Activated naive CD8-positive, alpha-beta T cell (primary cell): Measurements from ENCODE around the gene HCN2.
A peak's percentile ranks its signal among the peaks of the same experiment; 100 is the strongest.
"Not testable (repeated sequence)": the region's sequence is repeated elsewhere in the genome, so short reads cannot be mapped to it uniquely, and the experiment has no call there.

Experiments used
- H3K27ac Mint-ChIP-seq: one replicate; pipeline ENCODE4 v1.8.0; 2021; ENCODE audit warnings: mixed read lengths
- H3K27me3 Mint-ChIP-seq: one replicate; pipeline ENCODE4 v1.8.0; 2021; ENCODE audit warnings: mixed read lengths
- H3K36me3 Mint-ChIP-seq: one replicate; pipeline ENCODE4 v1.8.0; 2021; ENCODE audit warnings: mixed read lengths
- H3K4me1 Mint-ChIP-seq: one replicate; pipeline ENCODE4 v1.8.0; 2021; ENCODE audit warnings: low read depth, mixed read lengths
- H3K4me3 Mint-ChIP-seq: one replicate; pipeline ENCODE4 v1.8.0; 2021; ENCODE audit warnings: mild to moderate bottlenecking, mixed read lengths
- H3K9me3 Mint-ChIP-seq: one replicate; pipeline ENCODE4 v1.8.0; 2021; ENCODE audit warnings: low read depth, mixed read lengths

HCN2 gene

GRCh38 chr19:613732-614567 lies 24.3 kb downstream of the HCN2 start:
- Mint-ChIP-seq H3K4me1 (peaks cover 15% of the 10 kb centered on the region), H3K36me3 (peaks cover 2% of the 10 kb centered on the region), H3K9me3 (no peaks in the 10 kb centered on the region), H3K4me3 (no peak overlapping the region), H3K27me3 (no peaks in the 10 kb centered on the region), H3K27ac (no peak overlapping the region)

DNA sequence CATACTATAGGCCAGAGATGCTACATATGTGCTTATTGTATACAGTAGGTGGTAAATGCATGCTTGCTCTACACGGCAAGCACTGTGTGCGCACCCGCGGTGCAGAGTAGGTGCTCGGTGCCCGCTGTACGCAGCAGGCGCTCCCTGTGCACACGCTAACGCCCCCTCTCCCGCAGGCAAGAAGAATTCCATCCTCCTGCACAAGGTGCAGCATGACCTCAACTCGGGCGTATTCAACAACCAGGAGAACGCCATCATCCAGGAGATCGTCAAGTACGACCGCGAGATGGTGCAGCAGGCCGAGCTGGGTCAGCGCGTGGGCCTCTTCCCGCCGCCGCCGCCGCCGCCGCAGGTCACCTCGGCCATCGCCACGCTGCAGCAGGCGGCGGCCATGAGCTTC lies 25.9 kb downstream of the HCN2 start:
- peaks cover 13% of the 10 kb centered on the region for H3K4me1 Mint-ChIP-seq
- no peaks in the 10 kb centered on the region for H3K9me3 Mint-ChIP-seq
- no peaks in the 10 kb centered on the region for H3K27me3 Mint-ChIP-seq
- H3K4me3 Mint-ChIP-seq: peak overlapping the region; percentile 76
- H3K27ac Mint-ChIP-seq: peak overlapping the region; percentile 58
- peaks cover 2% of the 10 kb centered on the region for H3K36me3 Mint-ChIP-seq

GRCh38 chr19:616062-616700 lies 26.5 kb downstream of the HCN2 start:
- Mint-ChIP-seq H3K9me3 (no peaks in the 10 kb centered on the region), H3K4me3 (no peak overlapping the region), H3K27me3 (no peaks in the 10 kb centered on the region), H3K4me1 (peaks cover 9% of the 10 kb centered on the region), H3K27ac (no peak overlapping the region), H3K36me3 (peaks cover 2% of the 10 kb centered on the region)

DNA sequence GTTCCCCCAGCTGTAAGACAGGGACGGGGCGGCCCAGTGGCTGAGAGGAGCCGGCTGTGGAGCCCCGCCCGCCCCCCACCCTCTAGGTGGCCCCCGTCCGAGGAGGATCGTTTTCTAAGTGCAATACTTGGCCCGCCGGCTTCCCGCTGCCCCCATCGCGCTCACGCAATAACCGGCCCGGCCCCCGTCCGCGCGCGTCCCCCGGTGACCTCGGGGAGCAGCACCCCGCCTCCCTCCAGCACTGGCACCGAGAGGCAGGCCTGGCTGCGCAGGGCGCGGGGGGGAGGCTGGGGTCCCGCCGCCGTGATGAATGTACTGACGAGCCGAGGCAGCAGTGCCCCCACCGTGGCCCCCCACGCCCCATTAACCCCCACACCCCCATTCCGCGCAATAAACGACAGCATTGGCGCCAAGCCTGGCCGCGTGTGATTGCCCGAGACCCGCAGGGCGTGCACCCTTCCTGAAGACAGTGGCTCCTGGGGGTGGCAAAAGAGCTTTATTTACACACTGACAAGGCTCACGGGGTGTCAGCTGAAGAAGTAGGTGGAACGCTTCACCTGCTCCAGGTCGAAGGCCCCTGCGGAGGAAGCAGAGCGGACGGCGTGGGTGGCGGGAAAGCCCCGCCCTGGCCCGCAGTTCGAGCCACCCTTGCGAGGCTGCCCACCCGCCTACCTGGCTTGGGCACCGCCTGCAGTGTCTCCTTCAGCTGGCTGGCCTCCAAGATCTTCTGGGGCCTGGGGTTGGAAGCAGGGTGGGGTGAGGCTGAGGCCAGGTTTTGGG lies 27.3 kb downstream of the HCN2 start:
- H3K4me3 Mint-ChIP-seq: no peak overlapping the region
- no peaks in the 10 kb centered on the region for H3K9me3 Mint-ChIP-seq

DNA sequence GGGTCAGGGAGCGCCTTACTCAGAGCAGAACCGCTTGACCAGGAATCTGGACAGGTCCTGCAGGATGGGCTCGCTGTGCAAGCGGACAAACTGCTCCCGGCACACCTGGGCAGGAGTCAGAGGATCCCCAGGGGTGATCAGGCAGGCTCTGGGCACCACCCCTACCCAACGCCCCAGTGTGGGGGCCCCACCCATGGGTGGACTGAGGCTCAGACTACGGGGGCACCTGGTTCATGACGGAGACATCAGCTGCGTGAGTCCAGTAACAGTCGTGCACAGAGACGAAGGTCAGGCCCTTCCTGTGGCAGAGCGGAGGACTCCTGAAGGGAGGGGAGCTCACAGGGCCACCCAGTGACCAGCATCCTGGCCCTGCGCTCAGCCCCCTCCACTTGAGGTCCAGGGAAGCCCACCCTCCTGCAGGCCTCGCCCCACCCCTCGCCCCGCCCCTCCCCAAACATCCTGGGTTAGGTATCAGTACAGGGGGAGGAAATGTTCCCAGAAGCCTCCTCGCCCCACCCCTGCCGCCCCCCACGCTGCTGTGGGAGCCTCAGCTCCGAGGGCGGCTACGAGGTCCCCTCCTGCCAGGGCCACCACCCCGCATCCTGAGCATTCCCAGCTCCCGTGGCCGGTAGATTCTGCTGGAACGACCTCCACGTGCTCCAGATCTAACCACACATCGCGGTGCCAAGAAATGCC lies 28.0 kb downstream of the HCN2 start:
- peaks cover 3% of the 10 kb centered on the region for H3K4me1 Mint-ChIP-seq
- no peak overlapping the region for H3K4me3 Mint-ChIP-seq

More for the DNA sequence above, 27.3 kb downstream of the HCN2 start:
- Mint-ChIP-seq H3K27ac (no peak overlapping the region), H3K36me3 (peaks cover 2% of the 10 kb centered on the region), H3K27me3 (no peaks in the 10 kb centered on the region), H3K4me1 (peaks cover 3% of the 10 kb centered on the region)

GRCh38 chr19:618247-618619 lies 28.6 kb downstream of the HCN2 start:
- Mint-ChIP-seq H3K27me3 (no peaks in the 10 kb centered on the region), H3K4me3 (no peak overlapping the region), H3K9me3 (no peaks in the 10 kb centered on the region), H3K36me3 (peaks cover 2% of the 10 kb centered on the region), H3K4me1 (peaks cover 3% of the 10 kb centered on the region), H3K27ac (no peak overlapping the region)

More for the DNA sequence above, 28.0 kb downstream of the HCN2 start:
- Mint-ChIP-seq H3K27ac (no peak overlapping the region), H3K36me3 (peaks cover 2% of the 10 kb centered on the region), H3K9me3 (no peaks in the 10 kb centered on the region), H3K27me3 (no peaks in the 10 kb centered on the region)

DNA sequence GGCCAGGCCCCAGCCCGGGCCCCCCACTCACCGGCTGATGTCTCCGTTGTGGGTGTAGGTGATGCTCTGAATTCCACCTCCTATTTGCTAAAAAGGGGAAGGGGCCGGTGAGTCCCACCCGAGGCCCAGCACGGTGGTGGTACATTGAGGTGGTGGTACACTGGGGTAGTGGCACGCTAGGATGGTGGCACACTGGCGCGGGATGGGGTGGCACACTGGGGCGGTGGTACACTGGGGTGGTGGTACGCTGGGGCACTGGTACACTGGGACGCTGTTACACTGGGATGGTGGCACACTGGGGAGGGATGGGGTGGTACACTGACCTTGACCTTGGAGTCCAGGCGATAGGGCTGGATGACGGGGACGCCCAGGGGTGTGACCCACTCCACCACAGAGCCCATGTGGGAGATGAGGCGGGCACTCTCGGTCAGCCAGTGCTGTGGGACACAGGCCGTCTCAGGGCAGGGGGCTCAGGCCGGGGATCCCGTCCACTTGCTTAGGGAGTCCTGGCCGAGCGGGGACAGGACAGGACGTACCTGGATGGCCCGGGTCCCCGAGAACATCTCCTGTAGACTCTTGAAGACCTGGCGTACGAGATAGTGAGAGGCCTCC lies 29.1 kb downstream of the HCN2 start:
- peaks cover 3% of the 10 kb centered on the region for H3K4me1 Mint-ChIP-seq
- no peak overlapping the region for H3K4me3 Mint-ChIP-seq
- H3K27ac Mint-ChIP-seq: no peak overlapping the region
- no peaks in the 10 kb centered on the region for H3K9me3 Mint-ChIP-seq
- H3K36me3 Mint-ChIP-seq: peaks cover 2% of the 10 kb centered on the region
- no peaks in the 10 kb centered on the region for H3K27me3 Mint-ChIP-seq

GRCh38 chr19:619286-620002 lies 29.8 kb downstream of the HCN2 start:
- peaks cover 2% of the 10 kb centered on the region for H3K36me3 Mint-ChIP-seq
- H3K9me3 Mint-ChIP-seq: no peaks in the 10 kb centered on the region
- H3K27me3 Mint-ChIP-seq: no peaks in the 10 kb centered on the region
- no peak overlapping the region for H3K4me3 Mint-ChIP-seq
- H3K27ac Mint-ChIP-seq: no peak overlapping the region
- peaks cover 3% of the 10 kb centered on the region for H3K4me1 Mint-ChIP-seq

DNA sequence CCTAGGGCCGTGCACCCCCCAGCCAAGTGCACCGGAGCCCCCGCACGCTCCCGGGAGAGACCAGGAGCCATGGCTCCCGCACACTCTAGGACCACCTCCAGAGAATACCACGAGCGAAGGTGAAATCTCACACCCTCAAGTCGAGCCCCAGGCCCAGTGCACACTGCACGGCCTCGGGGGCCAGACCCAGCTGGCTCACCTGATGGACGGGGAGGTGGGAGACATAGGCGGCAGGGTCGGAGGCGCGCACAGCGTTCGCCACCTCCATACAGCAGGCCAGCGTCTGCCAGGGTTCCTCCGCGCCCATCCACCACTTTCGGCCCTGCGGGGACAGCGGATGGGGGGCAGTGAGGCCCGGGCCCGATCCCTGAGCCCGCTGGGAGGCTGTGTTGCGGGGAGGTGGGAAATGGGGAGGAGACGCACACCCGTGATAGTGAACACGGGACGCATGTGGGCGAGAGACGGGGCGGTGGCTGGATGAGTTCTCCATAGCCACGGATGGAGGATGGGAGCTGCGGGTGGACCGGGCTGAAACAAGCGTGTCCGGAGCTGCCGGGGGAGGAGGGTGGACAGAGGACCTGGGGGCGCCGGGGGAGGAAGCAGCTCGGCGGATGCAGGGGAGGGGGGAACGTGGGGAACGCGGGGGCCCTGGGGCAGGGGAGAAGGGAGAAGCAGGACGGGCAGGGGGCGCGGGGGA lies 30.6 kb downstream of the HCN2 start:
- H3K27ac Mint-ChIP-seq: no peak overlapping the region
- H3K4me3 Mint-ChIP-seq: no peak overlapping the region
- no peaks in the 10 kb centered on the region for H3K27me3 Mint-ChIP-seq
- H3K4me1 Mint-ChIP-seq: peaks cover 3% of the 10 kb centered on the region
- H3K9me3 Mint-ChIP-seq: no peaks in the 10 kb centered on the region
- H3K36me3 Mint-ChIP-seq: peaks cover 2% of the 10 kb centered on the region

DNA sequence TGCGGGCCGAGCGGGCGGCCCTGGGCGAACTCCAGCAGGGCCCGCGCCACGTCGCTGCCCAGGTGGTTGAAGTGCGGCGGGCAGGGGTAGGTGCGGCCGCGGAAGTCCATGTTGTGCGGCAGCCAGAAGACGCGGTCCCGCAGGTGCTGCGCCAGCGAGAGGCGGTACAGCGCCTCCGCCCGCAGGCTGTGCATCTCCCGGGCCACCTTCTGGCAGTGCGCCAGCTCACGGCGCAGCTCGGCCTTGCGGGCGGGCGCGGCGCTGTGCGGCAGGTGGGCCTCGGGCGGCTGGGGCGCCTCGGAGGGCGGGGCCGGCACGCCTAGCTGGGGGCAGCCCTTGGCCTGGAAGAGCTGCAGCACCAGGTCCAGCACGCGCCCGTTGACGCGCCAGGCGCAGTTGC lies 31.5 kb downstream of the HCN2 start:
- H3K27me3 Mint-ChIP-seq, H3K27ac Mint-ChIP-seq, H3K4me1 Mint-ChIP-seq, H3K4me3 Mint-ChIP-seq, H3K9me3 Mint-ChIP-seq, H3K36me3 Mint-ChIP-seq: not testable (repeated sequence)

- Mint-ChIP-seq H3K27ac (no peak overlapping the region), H3K4me1 (peaks cover under 1% of the 10 kb centered on the region), H3K27me3 (no peaks in the 10 kb centered on the region), H3K4me3 (no peak overlapping the region), H3K36me3 (peaks cover 2% of the 10 kb centered on the region), H3K9me3 (no peaks in the 10 kb centered on the region)
Observed at GRCh38 chr19:621819-622218, 32.1 kb downstream of the HCN2 start.

- Mint-ChIP-seq H3K27ac (no peak overlapping the region), H3K9me3 (no peaks in the 10 kb centered on the region), H3K36me3 (peaks cover 2% of the 10 kb centered on the region), H3K27me3 (no peaks in the 10 kb centered on the region), H3K4me3 (no peak overlapping the region), H3K4me1 (peaks cover 2% of the 10 kb centered on the region)
Observed at GRCh38 chr19:622666-623065, 33.0 kb downstream of the HCN2 start.

DNA sequence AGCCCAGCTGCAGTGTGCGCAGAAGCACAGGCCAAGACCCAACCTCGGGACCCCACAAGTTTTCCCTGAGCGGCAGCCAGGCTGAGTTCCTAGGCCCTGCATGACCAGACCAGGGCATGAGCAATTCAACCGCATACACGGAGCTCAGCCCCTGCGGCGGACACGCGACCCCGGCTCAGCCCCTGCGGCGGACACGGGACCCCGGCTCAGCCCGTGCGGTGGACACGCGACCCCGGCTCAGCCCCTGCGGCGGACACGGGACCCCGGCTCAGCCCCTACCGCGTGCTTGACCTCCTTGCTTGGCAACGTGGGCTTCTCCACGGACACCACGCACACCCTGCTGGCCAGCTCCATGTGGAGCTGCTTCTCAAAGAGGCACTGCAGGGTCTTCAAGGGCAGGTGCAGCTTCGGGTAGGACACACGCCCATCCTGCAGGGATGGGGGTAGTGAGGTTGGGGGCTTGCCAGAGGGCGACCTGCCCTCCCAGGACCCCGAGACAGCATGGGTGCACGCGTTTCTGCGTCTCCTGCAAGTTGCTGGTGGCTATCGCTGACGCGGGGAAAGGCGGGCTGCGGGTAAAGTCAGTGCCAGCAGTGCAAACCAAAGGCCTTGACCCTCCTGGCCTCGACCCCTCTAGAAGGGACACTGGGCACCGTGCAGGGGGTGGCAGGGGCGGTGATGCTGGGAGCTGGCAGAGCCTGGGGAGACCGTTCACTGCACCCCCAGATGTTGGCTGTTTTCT lies 33.7 kb downstream of the HCN2 start:
- Mint-ChIP-seq H3K4me1 (peaks cover 2% of the 10 kb centered on the region), H3K27ac (no peak overlapping the region), H3K27me3 (no peaks in the 10 kb centered on the region), H3K36me3 (peaks cover 2% of the 10 kb centered on the region), H3K9me3 (no peaks in the 10 kb centered on the region), H3K4me3 (no peak overlapping the region)
